ENCODE data around the gene MAP7D1. TPM values are rescaled to one million over a fixed set of nuclear protein-coding genes. Genes with fewer than 3 reads are reported as not detected.

The MAP7D1 gene
- total and polyA plus RNA-seq, 2 donors (not counting 3 experiments of a cell fraction or from before 2014, with no cell fraction given): 69.7 to 193 TPM

- peaks cover 2% of the 10 kb centered on the region for H3K4me1 ChIP-seq (ENCODE audit: control insufficient read depth, extremely low read depth, insufficient read depth, low read length)
- peaks cover 5 to 9% of the 10 kb centered on the region in 2 experiments for H3K27me3 ChIP-seq (ENCODE audit: control insufficient read depth in 2 of 2, insufficient read depth in 2 of 2, low read length in 2 of 2)
- FAIRE-seq: no peak
- no peak overlapping the region for H3K9ac ChIP-seq (replicated peaks; ENCODE audit: extremely low read depth, insufficient read depth, low read length)
- no peak for DNase-seq (ENCODE audit: low read depth, low spot score)
- POLR2A ChIA-PET: interaction anchor here (0.8 kb wide), 1 partner anchor 10 kb away, joined by 3 read pairs; no protein-coding TSS in a partner anchor
- H3K4me2 ChIP-seq (ENCODE audit: insufficient read depth, low read length): no peak overlapping the region
- no peaks in the 10 kb centered on the region for H3K9me1 ChIP-seq (replicated peaks; ENCODE audit: control insufficient read depth, extremely low read depth, insufficient read depth, low read length)
- TF ChIP-seq POLR2A (IDR thresholded peaks at IDR 0.05; ENCODE audit: low read depth, low read length) (no peak), POLR2AphosphoS5 (IDR thresholded peaks at IDR 0.05; ENCODE audit: insufficient read depth, low read depth, low read length) (no peak), MYC (IDR thresholded peaks at IDR 0.05; ENCODE audit: low read depth, low read length) (no peak), EZH2 (IDR thresholded peaks at IDR 0.05; ENCODE audit: borderline replicate concordance, low read depth, low read length, severe bottlenecking) (no peak), GATA2 (IDR thresholded peaks at IDR 0.05; ENCODE audit: insufficient read depth, insufficient read length, low read depth, low read length) (no peak), JUN (IDR thresholded peaks at IDR 0.05; ENCODE audit: borderline replicate concordance, insufficient read depth, insufficient read length, low read depth) (no peak), FOS (IDR thresholded peaks at IDR 0.05; ENCODE audit: borderline replicate concordance, insufficient read depth, low read length) (no peak), MAX (IDR thresholded peaks at IDR 0.05; ENCODE audit: insufficient read depth, insufficient read length) (no peak)
- TF ChIP-seq, protein P1, sequence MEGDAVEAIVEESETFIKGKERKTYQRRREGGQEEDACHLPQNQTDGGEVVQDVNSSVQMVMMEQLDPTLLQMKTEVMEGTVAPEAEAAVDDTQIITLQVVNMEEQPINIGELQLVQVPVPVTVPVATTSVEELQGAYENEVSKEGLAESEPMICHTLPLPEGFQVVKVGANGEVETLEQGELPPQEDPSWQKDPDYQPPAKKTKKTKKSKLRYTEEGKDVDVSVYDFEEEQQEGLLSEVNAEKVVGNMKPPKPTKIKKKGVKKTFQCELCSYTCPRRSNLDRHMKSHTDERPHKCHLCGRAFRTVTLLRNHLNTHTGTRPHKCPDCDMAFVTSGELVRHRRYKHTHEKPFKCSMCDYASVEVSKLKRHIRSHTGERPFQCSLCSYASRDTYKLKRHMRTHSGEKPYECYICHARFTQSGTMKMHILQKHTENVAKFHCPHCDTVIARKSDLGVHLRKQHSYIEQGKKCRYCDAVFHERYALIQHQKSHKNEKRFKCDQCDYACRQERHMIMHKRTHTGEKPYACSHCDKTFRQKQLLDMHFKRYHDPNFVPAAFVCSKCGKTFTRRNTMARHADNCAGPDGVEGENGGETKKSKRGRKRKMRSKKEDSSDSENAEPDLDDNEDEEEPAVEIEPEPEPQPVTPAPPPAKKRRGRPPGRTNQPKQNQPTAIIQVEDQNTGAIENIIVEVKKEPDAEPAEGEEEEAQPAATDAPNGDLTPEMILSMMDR (IDR thresholded peaks at IDR 0.05; ENCODE audit: extremely low read depth in 1 of 2, insufficient read depth in 1 of 2, low read depth in 1 of 2, low read length in 2 of 2): no peak
- H3K9me3 ChIP-seq (replicated peaks; ENCODE audit: control insufficient read depth, insufficient read depth, low read length): no peaks in the 10 kb centered on the region
- dilution Hi-C loops (cut with MboI; ENCODE audit: extremely low pct_ligation_motif_present, low sequenced_read_pairs): no loop called here
- CTCF ChIA-PET: interaction anchor here (0.7 to 2.2 kb wide), 3 partner anchors 9 to 31 kb away, joined by 3 to 6 read pairs (median 3); no protein-coding TSS in a partner anchor
- no peaks in the 10 kb centered on the region for H4K20me1 ChIP-seq (replicated peaks; ENCODE audit: control insufficient read depth, extremely low read depth, insufficient read depth, low read length)
- H3K4me3 ChIP-seq (replicated peaks in 1 of 3; ENCODE audit: insufficient read depth in 1 of 3, low read depth in 1 of 3, low read length in 3 of 3): no peak overlapping the region
- no peak overlapping the region for H3K27ac ChIP-seq (ENCODE audit: insufficient read depth, low read depth, low read length)
- BruUV-seq (replicated peaks): no TSS peak
- H2AFZ ChIP-seq (ENCODE audit: low read depth, low read length): no peak overlapping the region
- no peaks in the 10 kb centered on the region for H3K36me3 ChIP-seq (ENCODE audit: control insufficient read depth in 2 of 2, extremely low read depth in 1 of 2, insufficient read depth in 2 of 2, low read length in 2 of 2)
- intact Hi-C loops (cut with micrococcal nuclease): no loop called here
- no peaks in the 10 kb centered on the region for H3K79me2 ChIP-seq (ENCODE audit: control insufficient read depth, insufficient read depth, low read length)
These were observed 27.6 kb upstream of the MAP7D1 start for GRCh38 chr1:36128126-36128904.
